Upper lobe of left lung (tissue), 6 donors: ENCODE results near the gene TRAK2. TPM values are rescaled to one million over a fixed set of nuclear protein-coding genes. Genes with fewer than 3 reads are reported as not detected.

Source experiments
- ATAC-seq, 2 donors: fragments of 200-7000 bp; cut with Tn5 transposase; one replicate each; pipeline ENCODE4 v1.9.1; 2022; ENCODE audit warnings: mild to moderate bottlenecking in 2 of 2, moderate library complexity in 2 of 2; ENCODE audit not compliant: low FRiP score in 2 of 2
- DNase-seq, 2 donors: peaks; one replicate each; pipeline ENCODE4 v3.0.0-alpha.2; 2019 to 2020
- H3K27ac ChIP-seq, 4 donors: fragments of 200-600 bp; sonication (generic); one replicate each; pipeline ENCODE4 v1.5.1; 2016 to 2019
- H3K27me3 ChIP-seq, 4 donors: fragments of 200-600 bp; sonication (generic); one replicate each; pipeline ENCODE4 v1.5.1; 2017 to 2019
- H3K36me3 ChIP-seq, 4 donors: fragments of 200-600 bp; sonication (generic); one replicate each; pipeline ENCODE4 v1.5.1; 2016 to 2019
- H3K4me1 ChIP-seq, 4 donors: fragments of 200-600 bp; sonication (generic); one replicate each; pipeline ENCODE4 v1.5.1; 2018 to 2019
- H3K4me3 ChIP-seq, 4 donors: fragments of 200-600 bp; sonication (generic); one replicate each; pipeline ENCODE4 v1.5.1; 2017 to 2019; ENCODE audit warnings: mild to moderate bottlenecking in 2 of 4, moderate library complexity in 1 of 4
- H3K9me3 ChIP-seq, 4 donors: fragments of 200-600 bp; sonication (generic); one replicate each; pipeline ENCODE4 v1.5.1; 2018 to 2019
- CTCF ChIP-seq, 6 experiments: fragments of 450-650 bp in 4 of 6; fragments of 200-600 bp in 2 of 6; sonication (generic) in 2 of 6; IDR thresholded peaks; one replicate each; pipeline ENCODE4 v1.5.1; 2016 to 2019; ENCODE audit warnings: antibody characterized with exemption in 6 of 6
- EP300 ChIP-seq, 4 donors: sonication (generic); formaldehyde crosslinking; IDR thresholded peaks; one replicate each; pipeline ENCODE4 v1.5.1; 2017; ENCODE audit warnings: antibody characterized with exemption in 4 of 4, control low read depth in 2 of 4
- POLR2A ChIP-seq, 4 donors: fragments of 450-650 bp; IDR thresholded peaks; one replicate each; pipeline ENCODE4 v1.5.1; 2016 to 2017; ENCODE audit warnings: antibody characterized with exemption in 4 of 4, mild to moderate bottlenecking in 2 of 4
- POLR2AphosphoS5 ChIP-seq, 2 donors: sonication (generic); formaldehyde crosslinking; IDR thresholded peaks; one replicate each; pipeline ENCODE4 v1.5.1; 2017; ENCODE audit warnings: antibody characterized with exemption in 2 of 2
- WGBS, 2 donors: methylation state at CpG; one replicate each; pipeline ENCODE4 v1.1.5; 2017 to 2018; 5-methylcytosine and 5-hydroxymethylcytosine counted together
- total RNA-seq, 6 donors: library from RNA; depleted of rRNA in 4 of 6; stranded (reverse); fragments of >200 nt in 4 of 6; gene quantifications; one replicate each; pipeline versions ENCODE4 v1.1.0 to v1.2.1, GENCODE V29; 2016 to 2021
- donor health status: DM: no; HTN: no; CAD: no; lungs with moderate emphysema.
- donor health status: DM: no; HTN: yes; CAD: no; lungs with severe emphysema.

TRAK2 gene
- total RNA-seq, 6 donors from 2014 or later, result 23.5 to 58.7 (median 47.0) TPM

- H3K36me3 ChIP-seq, result peaks cover 0 to 25% (median 4%) of the 10 kb centered on the region in 4 donors
- no peaks in the 10 kb centered on the region for H3K4me1 ChIP-seq
- DNase-seq (peak in 1 of 2 donors; percentile 42), ATAC-seq (no peak)
- H3K9me3 ChIP-seq, result no peaks in the 10 kb centered on the region
- H3K27ac ChIP-seq, result no peak overlapping the region
- TF ChIP-seq CTCF (IDR thresholded peaks at IDR 0.05), result no peak
- no peak for TF ChIP-seq EP300 (IDR thresholded peaks at IDR 0.05)
- no peak for TF ChIP-seq POLR2A (IDR thresholded peaks at IDR 0.05)
- 91 to 99% methylated on average over 7 of the region's 7 CpGs for WGBS, 2 donors
- H3K4me3 ChIP-seq, result no peak overlapping the region
- H3K27me3 ChIP-seq, result no peaks in the 10 kb centered on the region
These were observed 92.6 kb downstream of the TRAK2 start for GRCh38 chr2:201358684-201359083.

GRCh38 chr2:201357221-201357620 lies 94.0 kb downstream of the TRAK2 start, which contains the start of gene FLACC1:
FLACC1 (minus strand) TSS chr2:201357345; CDS start chr2:201351404, 5,941 bp downstream.
- Histone ChIP-seq H3K9me3 (no peaks in the 10 kb centered on the region), H3K27me3 (no peaks in the 10 kb centered on the region), H3K27ac (peak within 1 kb of the TSS in 3 of 4 donors; percentile 21 to 51 (median 36)), H3K4me3 (no peak within 1 kb of the TSS), H3K36me3 (peaks cover 0 to 22% (median 4%) of the 10 kb centered on the region in 4 donors), H3K4me1 (peaks cover 0 to 4% (median 0%) of the 10 kb centered on the region in 4 donors)
- ATAC-seq (peak; percentile 75 to 87), DNase-seq (no peak)
- no peak for TF ChIP-seq POLR2A (IDR thresholded peaks at IDR 0.05)
- no peak for TF ChIP-seq POLR2AphosphoS5 (IDR thresholded peaks at IDR 0.05)
- no peak for TF ChIP-seq CTCF (IDR thresholded peaks at IDR 0.05)
- no peak for TF ChIP-seq EP300 (IDR thresholded peaks at IDR 0.05)
- WGBS, 2 donors, result 52 to 66% methylated on average over 1 of the region's 1 CpG

- H3K36me3 ChIP-seq, result peaks cover 0 to 13% (median 2%) of the 10 kb centered on the region in 4 donors
- peaks cover 0 to 4% (median 0%) of the 10 kb centered on the region in 4 donors for H3K4me1 ChIP-seq
- H3K27ac ChIP-seq, result no peak overlapping the region
- TF ChIP-seq CTCF (IDR thresholded peaks at IDR 0.05) (no peak), POLR2A (IDR thresholded peaks at IDR 0.05) (no peak), POLR2AphosphoS5 (IDR thresholded peaks at IDR 0.05) (no peak), EP300 (IDR thresholded peaks at IDR 0.05) (no peak)
- 51 to 67% methylated on average over 1 of the region's 1 CpG for WGBS, 2 donors
- DNase-seq (no peak), ATAC-seq (no peak)
- H3K4me3 ChIP-seq, result no peak overlapping the region
- H3K27me3 ChIP-seq, result no peaks in the 10 kb centered on the region
- H3K9me3 ChIP-seq, result no peaks in the 10 kb centered on the region
These were observed 98.1 kb downstream of the TRAK2 start for GRCh38 chr2:201353116-201353515.

GRCh38 chr2:201350879-201351278 lies 100.4 kb downstream of the TRAK2 start:
- Histone ChIP-seq H3K27me3 (no peaks in the 10 kb centered on the region), H3K36me3 (peaks cover 0 to 17% (median 2%) of the 10 kb centered on the region in 4 donors), H3K27ac (no peak overlapping the region), H3K9me3 (no peaks in the 10 kb centered on the region), H3K4me1 (peaks cover 0 to 4% (median 0%) of the 10 kb centered on the region in 4 donors), H3K4me3 (no peak overlapping the region)
- no peak for TF ChIP-seq POLR2A (IDR thresholded peaks at IDR 0.05)
- TF ChIP-seq EP300 (IDR thresholded peaks at IDR 0.05), result no peak
- TF ChIP-seq POLR2AphosphoS5 (IDR thresholded peaks at IDR 0.05), result no peak
- TF ChIP-seq CTCF (IDR thresholded peaks at IDR 0.05), result no peak
- ATAC-seq (no peak), DNase-seq (no peak)
- WGBS, 2 donors, result 75 to 85% methylated on average over 4 of the region's 4 CpGs

GRCh38 chr2:201349601-201350000 lies 101.7 kb downstream of the TRAK2 start:
- peaks cover 0 to 17% (median 2%) of the 10 kb centered on the region in 4 donors for H3K36me3 ChIP-seq
- 82 to 94% methylated on average over 4 of the region's 4 CpGs for WGBS, 2 donors
- H3K27ac ChIP-seq, result no peak overlapping the region
- no peak overlapping the region for H3K4me3 ChIP-seq
- peaks cover 0 to 4% (median 0%) of the 10 kb centered on the region in 4 donors for H3K4me1 ChIP-seq
- no peaks in the 10 kb centered on the region for H3K27me3 ChIP-seq
- TF ChIP-seq EP300 (IDR thresholded peaks at IDR 0.05) (no peak), CTCF (IDR thresholded peaks at IDR 0.05) (no peak), POLR2AphosphoS5 (IDR thresholded peaks at IDR 0.05) (no peak), POLR2A (IDR thresholded peaks at IDR 0.05) (no peak)
- no peak for DNase-seq
- no peaks in the 10 kb centered on the region for H3K9me3 ChIP-seq
- no peak for ATAC-seq
